Cardiac ventricle fibroblast (primary cell): ENCODE measurements around the gene UBAC2. TPM values are rescaled to one million over a fixed set of nuclear protein-coding genes. Genes with fewer than 3 reads are reported as not detected.

Experiments
- total RNA-seq: library from RNA; depleted of rRNA; stranded (reverse); fragments of >200 nt; gene quantifications from 2 replicates; pipeline ENCODE4 v1.2.3, GENCODE V29; 2015

Gene UBAC2, protein sequence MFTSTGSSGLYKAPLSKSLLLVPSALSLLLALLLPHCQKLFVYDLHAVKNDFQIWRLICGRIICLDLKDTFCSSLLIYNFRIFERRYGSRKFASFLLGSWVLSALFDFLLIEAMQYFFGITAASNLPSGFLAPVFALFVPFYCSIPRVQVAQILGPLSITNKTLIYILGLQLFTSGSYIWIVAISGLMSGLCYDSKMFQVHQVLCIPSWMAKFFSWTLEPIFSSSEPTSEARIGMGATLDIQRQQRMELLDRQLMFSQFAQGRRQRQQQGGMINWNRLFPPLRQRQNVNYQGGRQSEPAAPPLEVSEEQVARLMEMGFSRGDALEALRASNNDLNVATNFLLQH
- 34.3 and 44.3 TPM in 2 replicates for total RNA-seq

DNA sequence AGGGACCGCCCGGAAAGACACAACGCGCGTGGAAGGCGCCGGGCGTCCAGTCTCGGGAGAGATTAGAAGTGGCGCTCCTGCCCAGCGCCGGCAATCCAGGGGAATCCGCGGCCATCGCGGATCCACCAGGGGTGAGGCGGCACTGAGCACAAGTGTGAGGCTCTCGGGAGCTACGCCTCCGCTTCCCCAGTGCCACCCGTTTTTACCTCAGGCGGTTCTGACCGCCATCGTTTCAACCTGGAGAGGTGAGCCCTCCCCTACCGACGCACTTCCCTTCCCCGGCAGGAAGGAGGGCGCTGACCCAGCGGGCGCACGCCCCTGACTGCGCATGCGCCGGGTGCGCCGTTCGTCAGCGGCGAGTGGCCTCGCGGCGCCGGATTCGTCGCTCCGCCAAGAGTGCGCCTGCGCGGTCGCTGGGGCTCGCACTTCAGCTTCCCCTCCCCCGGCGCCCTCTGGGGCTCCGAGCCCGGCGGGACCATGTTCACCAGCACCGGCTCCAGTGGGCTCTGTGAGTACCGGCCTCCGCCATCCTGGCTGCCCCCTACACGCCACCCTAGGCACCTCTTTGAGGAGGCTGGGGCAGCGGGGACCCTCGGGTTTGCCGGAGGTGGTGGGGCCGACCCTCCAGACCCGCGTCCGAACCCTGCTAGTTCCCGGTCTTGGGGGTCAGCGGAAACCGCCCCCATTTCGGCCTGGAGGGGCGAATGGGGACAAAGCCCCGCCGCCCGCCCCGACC is at the start of gene UBAC2:
TSS of gene UBAC2 (plus strand) at position 423 of the 736 bp plus-strand sequence. CDS start at position 478, 55 bp downstream.

DNA sequence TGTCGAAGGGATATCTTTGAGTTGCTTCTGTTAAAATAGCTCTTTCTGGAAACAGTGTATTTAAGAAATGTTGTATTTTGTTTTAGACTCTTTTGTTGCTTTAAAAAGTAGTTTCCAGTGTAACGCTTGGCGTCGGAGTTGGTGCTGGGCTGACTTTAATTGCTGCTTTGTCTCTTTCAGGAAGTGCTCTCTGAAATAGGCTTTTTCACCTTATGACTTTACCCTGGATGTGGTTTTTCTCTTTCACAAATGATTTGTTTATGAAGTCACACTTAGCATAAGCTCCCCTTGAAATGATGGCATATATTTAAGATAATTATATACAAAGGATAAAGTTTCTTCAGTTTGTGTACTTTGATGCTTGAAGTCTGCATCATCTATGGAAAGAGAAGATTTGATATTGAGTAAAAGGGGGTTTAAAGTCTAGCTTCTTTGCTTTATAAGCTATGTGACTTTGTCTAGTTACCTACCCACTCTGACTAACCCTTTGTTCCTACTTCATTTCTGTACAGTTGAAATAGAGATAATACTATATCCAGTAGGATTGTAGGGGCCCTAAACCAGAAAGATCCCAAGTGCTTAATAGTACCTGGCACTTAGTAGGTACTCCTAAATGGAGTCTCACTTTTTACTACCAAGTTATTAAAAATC is 57.7 kb downstream of the UBAC2 start, which contains the start of gene GPR18:
TSS of gene GPR18 (minus strand) at position 170 of the 651 bp plus-strand sequence. CDS start 2,507 bp downstream, outside the sequence.

DNA sequence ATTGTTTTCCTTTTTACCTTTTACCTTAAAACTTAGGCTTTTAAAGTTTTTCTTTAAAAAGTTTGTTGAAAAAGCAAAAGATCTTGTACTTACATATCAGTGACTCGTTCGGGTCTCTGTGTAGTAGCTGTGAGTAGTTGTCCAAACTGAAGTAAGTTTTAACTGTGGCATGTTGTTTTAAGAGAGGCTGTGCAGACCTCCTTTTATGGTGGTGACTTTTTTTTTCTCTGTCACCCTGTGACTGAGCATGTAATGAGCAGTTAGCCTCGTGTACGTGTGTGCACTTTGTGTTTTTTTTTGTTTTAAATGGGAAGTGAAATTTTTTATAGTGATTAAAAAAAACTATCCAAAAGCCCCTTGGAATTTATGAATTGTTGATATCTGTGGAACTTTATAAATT is 106.6 kb downstream of the UBAC2 start, which contains the start of gene GPR183:
TSS of gene GPR183 (minus strand) at position 153 of the 400 bp plus-strand sequence. CDS start 11,254 bp downstream, outside the sequence.

Other genes with a start within 250 kb of the UBAC2 start
- 23.5 and 35.7 TPM in 2 replicates for gene DOCK9, start 222.8 kb upstream of the UBAC2 start, total RNA-seq
- gene GPR18, start 57.5 kb downstream of the UBAC2 start, total RNA-seq: not detected in 2 replicates
- not detected in 2 replicates for gene GPR183, start 106.5 kb downstream of the UBAC2 start, total RNA-seq